BLaER1 (cell line): ENCODE data around the gene PSMB10.

Experiments
- H3K27ac ChIP-seq: shearing (Covaris generic); formaldehyde crosslinking; 2 replicates; pipeline ENCODE4 v1.8.1; 2022
- H3K27me3 ChIP-seq: shearing (Covaris generic); formaldehyde crosslinking; 2 replicates; pipeline ENCODE4 v1.8.1; 2022
- H3K36me3 ChIP-seq: shearing (Covaris generic); formaldehyde crosslinking; 2 replicates; pipeline ENCODE4 v1.8.1; 2022
- H3K4me1 ChIP-seq: shearing (Covaris generic); formaldehyde crosslinking; 2 replicates; pipeline ENCODE4 v1.8.1; 2022
- H3K4me2 ChIP-seq: shearing (Covaris generic); formaldehyde crosslinking; 2 replicates; pipeline ENCODE4 v1.8.1; 2022
- H3K4me3 ChIP-seq: shearing (Covaris generic); formaldehyde crosslinking; 2 replicates; pipeline ENCODE4 v1.8.1; 2022
- H3K9ac ChIP-seq: shearing (Covaris generic); formaldehyde crosslinking; 2 replicates; pipeline ENCODE4 v1.8.1; 2022
- H3K9me3 ChIP-seq: shearing (Covaris generic); formaldehyde crosslinking; 2 replicates; pipeline ENCODE4 v1.8.1; 2022
- H4K20me1 ChIP-seq: shearing (Covaris generic); formaldehyde crosslinking; 2 replicates; pipeline ENCODE4 v1.8.1; 2022
- Cebpa-rat ChIP-seq: shearing (Covaris generic); IDR thresholded peaks from 2 replicates; pipeline ENCODE4 v1.8.1; 2022

PSMB10 gene

GRCh38 chr16:67897231-67897630, 39.4 kb downstream of the PSMB10 start:
- no peaks in the 10 kb centered on the region for H3K9me3 ChIP-seq
- peaks cover 33% of the 10 kb centered on the region for H3K36me3 ChIP-seq
- H3K4me1 ChIP-seq = peaks cover 20% of the 10 kb centered on the region
- H3K4me2 ChIP-seq = no peak overlapping the region
- no peaks in the 10 kb centered on the region for H3K27me3 ChIP-seq
- no peak overlapping the region for H3K9ac ChIP-seq
- peaks cover 73% of the 10 kb centered on the region for H4K20me1 ChIP-seq
- no peak overlapping the region for H3K4me3 ChIP-seq
- TF ChIP-seq Cebpa-rat = no peak
- H3K27ac ChIP-seq = no peak overlapping the region

- peak overlapping the region; percentile 100 for H3K4me3 ChIP-seq
- peak overlapping the region; percentile 97 for H3K27ac ChIP-seq
- peaks cover 21% of the 10 kb centered on the region for H3K4me1 ChIP-seq
Observed at GRCh38 chr16:67893743-67894399, 42.8 kb downstream of the PSMB10 start.

GRCh38 chr16:67892899-67893742, 43.5 kb downstream of the PSMB10 start, which contains the start of gene PSKH1:
Gene PSKH1 (plus strand): TSS chr16:67893254. CDS start chr16:67908750, 15,496 bp downstream.
- no peaks in the 10 kb centered on the region for H3K27me3 ChIP-seq
- H3K27ac ChIP-seq = peak within 1 kb of the TSS; percentile 97
- no peak for TF ChIP-seq Cebpa-rat
- H4K20me1 ChIP-seq = peaks cover 32% of the 10 kb centered on the region
- peaks cover 21% of the 10 kb centered on the region for H3K4me1 ChIP-seq
- peaks cover 21% of the 10 kb centered on the region for H3K36me3 ChIP-seq
- peak within 1 kb of the TSS; percentile 100 for H3K4me3 ChIP-seq
- peak within 1 kb of the TSS; percentile 83 for H3K4me2 ChIP-seq
- peak within 1 kb of the TSS; percentile 99 for H3K9ac ChIP-seq
- no peaks in the 10 kb centered on the region for H3K9me3 ChIP-seq

More at GRCh38 chr16:67893743-67894399, 42.8 kb downstream of the PSMB10 start:
- Histone ChIP-seq H3K36me3 (peaks cover 17% of the 10 kb centered on the region), H3K4me2 (peak overlapping the region; percentile 83), H3K27me3 (no peaks in the 10 kb centered on the region), H4K20me1 (peaks cover 39% of the 10 kb centered on the region), H3K9ac (peak overlapping the region; percentile 99), H3K9me3 (no peaks in the 10 kb centered on the region)
- no peak for TF ChIP-seq Cebpa-rat

- peaks cover 21% of the 10 kb centered on the region for H3K36me3 ChIP-seq
- H3K27me3 ChIP-seq = no peaks in the 10 kb centered on the region
- TF ChIP-seq Cebpa-rat = no peak
- peaks cover 24% of the 10 kb centered on the region for H4K20me1 ChIP-seq
- H3K9me3 ChIP-seq = no peaks in the 10 kb centered on the region
- peak overlapping the region; percentile 99 for H3K9ac ChIP-seq
- H3K27ac ChIP-seq = no peak overlapping the region
- H3K4me3 ChIP-seq = peak overlapping the region; percentile 100
- peaks cover 21% of the 10 kb centered on the region for H3K4me1 ChIP-seq
- H3K4me2 ChIP-seq = peak overlapping the region; percentile 79
Observed at GRCh38 chr16:67892375-67892774, 44.3 kb downstream of the PSMB10 start.

- no peak overlapping the region for H3K4me3 ChIP-seq
- H3K9me3 ChIP-seq = no peaks in the 10 kb centered on the region
- peaks cover 53% of the 10 kb centered on the region for H3K36me3 ChIP-seq
Observed at GRCh38 chr16:67888331-67888730, 48.3 kb downstream of the PSMB10 start.

GRCh38 chr16:67886387-67886786, 50.3 kb downstream of the PSMB10 start:
- no peaks in the 10 kb centered on the region for H3K27me3 ChIP-seq

More at GRCh38 chr16:67888331-67888730, 48.3 kb downstream of the PSMB10 start:
- Histone ChIP-seq H3K9ac (no peak overlapping the region), H3K4me1 (peaks cover 7% of the 10 kb centered on the region; the same call in 1 of the 2 replicates), H3K27ac (no peak overlapping the region), H3K27me3 (no peaks in the 10 kb centered on the region), H4K20me1 (peaks cover 18% of the 10 kb centered on the region), H3K4me2 (no peak overlapping the region)
- TF ChIP-seq Cebpa-rat = no peak

GRCh38 chr16:67885976-67886375, 50.7 kb downstream of the PSMB10 start:
- H3K27ac ChIP-seq = no peak overlapping the region
- peaks cover 39% of the 10 kb centered on the region for H4K20me1 ChIP-seq
- H3K9me3 ChIP-seq = no peaks in the 10 kb centered on the region
- H3K4me3 ChIP-seq = no peak overlapping the region
- H3K4me2 ChIP-seq = no peak overlapping the region
- no peak for TF ChIP-seq Cebpa-rat
- H3K36me3 ChIP-seq = peaks cover 76% of the 10 kb centered on the region
- no peaks in the 10 kb centered on the region for H3K4me1 ChIP-seq
- H3K27me3 ChIP-seq = no peaks in the 10 kb centered on the region
- no peak overlapping the region for H3K9ac ChIP-seq

More at GRCh38 chr16:67886387-67886786, 50.3 kb downstream of the PSMB10 start:
- no peak overlapping the region for H3K4me2 ChIP-seq
- no peak overlapping the region for H3K27ac ChIP-seq
- H3K4me3 ChIP-seq = no peak overlapping the region
- H4K20me1 ChIP-seq = peaks cover 36% of the 10 kb centered on the region
- no peaks in the 10 kb centered on the region for H3K4me1 ChIP-seq
- no peak for TF ChIP-seq Cebpa-rat
- no peaks in the 10 kb centered on the region for H3K9me3 ChIP-seq
- H3K9ac ChIP-seq = no peak overlapping the region
- H3K36me3 ChIP-seq = peaks cover 72% of the 10 kb centered on the region

GRCh38 chr16:67885545-67885944, 51.1 kb downstream of the PSMB10 start:
- Histone ChIP-seq H3K36me3 (peaks cover 81% of the 10 kb centered on the region), H3K9me3 (no peaks in the 10 kb centered on the region), H3K4me2 (no peak overlapping the region), H3K9ac (no peak overlapping the region), H3K27ac (no peak overlapping the region), H3K4me1 (no peaks in the 10 kb centered on the region), H3K27me3 (no peaks in the 10 kb centered on the region), H3K4me3 (no peak overlapping the region), H4K20me1 (peaks cover 43% of the 10 kb centered on the region)
- TF ChIP-seq Cebpa-rat = no peak

GRCh38 chr16:67884684-67885083, 52.0 kb downstream of the PSMB10 start, which contains the start of gene NRN1L:
Gene NRN1L (plus strand): TSS chr16:67884885. CDS start chr16:67884904, 19 bp downstream.
- peaks cover 88% of the 10 kb centered on the region for H3K36me3 ChIP-seq
- H3K9me3 ChIP-seq = no peaks in the 10 kb centered on the region
- H3K27me3 ChIP-seq = no peaks in the 10 kb centered on the region
- no peak within 1 kb of the TSS for H3K4me3 ChIP-seq
- no peak within 1 kb of the TSS for H3K4me2 ChIP-seq
- TF ChIP-seq Cebpa-rat = no peak
- H3K9ac ChIP-seq = no peak within 1 kb of the TSS
- peaks cover 52% of the 10 kb centered on the region for H4K20me1 ChIP-seq
- H3K27ac ChIP-seq = no peak within 1 kb of the TSS
- no peaks in the 10 kb centered on the region for H3K4me1 ChIP-seq
